Lower lobe of right lung (tissue), 2 donors: ENCODE results near the gene SSX2IP. TPM values are rescaled to one million over a fixed set of nuclear protein-coding genes. Genes with fewer than 3 reads are reported as not detected.
"Not testable (repeated sequence)": the region's sequence is repeated elsewhere in the genome, so short reads cannot be mapped to it uniquely, and the experiment has no call there.

Experiments used
- ATAC-seq, 2 donors: fragments of 200-7000 bp; cut with Tn5 transposase; one replicate each; pipeline ENCODE4 v1.9.1; 2020 to 2022; ENCODE audit warnings: mild to moderate bottlenecking in 2 of 2, moderate library complexity in 2 of 2
- DNase-seq: peaks from one replicate; pipeline ENCODE4 v3.0.0-alpha.2; 2020
- H3K27ac ChIP-seq: fragments of 200-600 bp; one replicate; pipeline ENCODE4 v1.8.0; 2022
- H3K27me3 ChIP-seq: fragments of 200-600 bp; one replicate; pipeline ENCODE4 v1.8.0; 2022; ENCODE audit warnings: low read depth
- H3K36me3 ChIP-seq: fragments of 200-600 bp; one replicate; pipeline ENCODE4 v1.8.0; 2022; ENCODE audit warnings: mild to moderate bottlenecking
- H3K4me1 ChIP-seq: fragments of 200-600 bp; one replicate; pipeline ENCODE4 v1.8.0; 2022
- H3K4me3 ChIP-seq: fragments of 200-600 bp; one replicate; pipeline ENCODE4 v1.8.0; 2022; ENCODE audit warnings: mild to moderate bottlenecking
- H3K9me3 ChIP-seq: fragments of 200-600 bp; one replicate; pipeline ENCODE4 v1.8.0; 2022
- CTCF ChIP-seq: fragments of 200-600 bp; IDR thresholded peaks from one replicate; pipeline ENCODE4 v1.8.0; 2022; ENCODE audit warnings: antibody characterized with exemption, mild to moderate bottlenecking
- intact Hi-C: fragments of 100-400 bp; cut with DNase I; formaldehyde crosslinking; loops from one replicate; pipeline ENCODE4 v1.11.0; 2022
- total RNA-seq: library from RNA; stranded (reverse); fragmentation: NEBNext Ultra II Directional; extraction: Animal tissue kit (Norgen Biotek cat#: 25700); gene quantifications from one replicate; pipeline ENCODE4 v1.2.1, GENCODE V29; 2021
- donor health status: DM: no; HTN: yes; CAD: no; lungs with severe emphysema.

Gene SSX2IP
- total RNA-seq, 1 donor from 2014 or later, result 5.8 TPM

GRCh38 chr1:84597011-84597410, 93.2 kb downstream of the SSX2IP start:
- H3K36me3 ChIP-seq, result no peaks in the 10 kb centered on the region
- H3K4me3 ChIP-seq, result no peak overlapping the region
- DNase-seq (no peak), ATAC-seq (no peak)
- H3K9me3 ChIP-seq, result no peaks in the 10 kb centered on the region
- H3K27me3 ChIP-seq, result no peaks in the 10 kb centered on the region
- no peak overlapping the region for H3K27ac ChIP-seq
- no peaks in the 10 kb centered on the region for H3K4me1 ChIP-seq
- no peak for TF ChIP-seq CTCF
- intact Hi-C loops, result no loop called here

GRCh38 chr1:84594959-84595358, 95.3 kb downstream of the SSX2IP start:
- H3K27me3 ChIP-seq, H3K9me3 ChIP-seq, ATAC-seq, H3K36me3 ChIP-seq, H3K27ac ChIP-seq, intact Hi-C loops, DNase-seq, H3K4me1 ChIP-seq, H3K4me3 ChIP-seq: not testable (repeated sequence)

Other genes with a start within 250 kb of the SSX2IP start
- 31.1 TPM for gene RPF1, start 211.2 kb downstream of the SSX2IP start, total RNA-seq
- gene SPATA1, start 184.1 kb downstream of the SSX2IP start, total RNA-seq, result 2.5 TPM
- gene GNG5, start 183.9 kb downstream of the SSX2IP start, total RNA-seq, result 119 TPM
- gene CTBS, start 116.0 kb downstream of the SSX2IP start, total RNA-seq, result 27.4 TPM
- gene LPAR3, start 202.7 kb upstream of the SSX2IP start, total RNA-seq, result 5.7 TPM